ENCODE data around the gene IFITM10.

- TF ChIP-seq CTCF (IDR thresholded peaks at IDR 0.05; ENCODE audit: poor library complexity) (no peak), EZH2 (IDR thresholded peaks at IDR 0.05; ENCODE audit: borderline replicate concordance) (no peak)
These were observed 17.7 kb upstream of the IFITM10 start for GRCh38 chr11:1768141-1768469.
